Vagina (tissue), 2 donors: ENCODE results near the gene YDJC. TPM values are rescaled to one million over a fixed set of nuclear protein-coding genes. Genes with fewer than 3 reads are reported as not detected.
"Not testable (repeated sequence)": the region's sequence is repeated elsewhere in the genome, so short reads cannot be mapped to it uniquely, and the experiment has no call there.

Source experiments
- DNase-seq, 2 donors: peaks; one replicate each; pipeline ENCODE4 v3.0.0-alpha.2; 2017; ENCODE audit errors: extremely low spot score in 2 of 2
- H3K27ac ChIP-seq: fragments of 200-600 bp; sonication (generic); one replicate; pipeline ENCODE4 v1.5.1; 2019
- H3K27me3 ChIP-seq: fragments of 200-600 bp; sonication (generic); one replicate; pipeline ENCODE4 v1.5.1; 2019
- H3K36me3 ChIP-seq, 2 donors: fragments of 200-600 bp; sonication (generic); one replicate each; pipeline ENCODE4 v1.5.1; 2017 to 2019
- H3K4me1 ChIP-seq: fragments of 200-600 bp; sonication (generic); one replicate; pipeline ENCODE4 v1.5.1; 2019
- H3K4me3 ChIP-seq, 2 donors: fragments of 200-600 bp; sonication (generic); 1 replicate in 1 of 2; 2 replicates in 1 of 2; pipeline ENCODE4 v1.5.1; 2016 to 2019
- H3K9me3 ChIP-seq: fragments of 200-600 bp; sonication (generic); one replicate; pipeline ENCODE4 v1.5.1; 2019
- POLR2A ChIP-seq, 2 donors: fragments of 450-650 bp; IDR thresholded peaks; one replicate each; pipeline ENCODE4 v1.6.1; 2017; ENCODE audit warnings: antibody characterized with exemption in 2 of 2, mild to moderate bottlenecking in 2 of 2, moderate library complexity in 2 of 2
- POLR2AphosphoS5 ChIP-seq, 2 donors: sonication (generic); formaldehyde crosslinking; IDR thresholded peaks; one replicate each; pipeline ENCODE4 v1.9.0; 2017; ENCODE audit warnings: antibody characterized with exemption in 2 of 2, mild to moderate bottlenecking in 2 of 2, low read depth in 1 of 2; ENCODE audit not compliant: insufficient read depth in 1 of 2
- intact Hi-C: fragments of 100-400 bp; cut with DNase I; formaldehyde crosslinking; loops from one replicate; pipeline ENCODE4 v1.15.1; 2023
- total RNA-seq: library from RNA; depleted of rRNA; stranded (reverse); fragments of >200 nt; gene quantifications from one replicate; pipeline ENCODE4 v1.2.3, GENCODE V29; 2016
- TF ChIP-seq, protein P1 (sequence below), 3 experiments: fragments of 450-650 bp in 2 of 3; fragments of 200-600 bp in 1 of 3; sonication (generic) in 1 of 3; IDR thresholded peaks; one replicate each; pipeline ENCODE4 v1.5.1; 2017 to 2019; ENCODE audit warnings: antibody characterized with exemption in 3 of 3, mild to moderate bottlenecking in 2 of 3, moderate library complexity in 2 of 3

YDJC gene
- total RNA-seq, 1 donor from 2014 or later: 22.6 TPM

DNA sequence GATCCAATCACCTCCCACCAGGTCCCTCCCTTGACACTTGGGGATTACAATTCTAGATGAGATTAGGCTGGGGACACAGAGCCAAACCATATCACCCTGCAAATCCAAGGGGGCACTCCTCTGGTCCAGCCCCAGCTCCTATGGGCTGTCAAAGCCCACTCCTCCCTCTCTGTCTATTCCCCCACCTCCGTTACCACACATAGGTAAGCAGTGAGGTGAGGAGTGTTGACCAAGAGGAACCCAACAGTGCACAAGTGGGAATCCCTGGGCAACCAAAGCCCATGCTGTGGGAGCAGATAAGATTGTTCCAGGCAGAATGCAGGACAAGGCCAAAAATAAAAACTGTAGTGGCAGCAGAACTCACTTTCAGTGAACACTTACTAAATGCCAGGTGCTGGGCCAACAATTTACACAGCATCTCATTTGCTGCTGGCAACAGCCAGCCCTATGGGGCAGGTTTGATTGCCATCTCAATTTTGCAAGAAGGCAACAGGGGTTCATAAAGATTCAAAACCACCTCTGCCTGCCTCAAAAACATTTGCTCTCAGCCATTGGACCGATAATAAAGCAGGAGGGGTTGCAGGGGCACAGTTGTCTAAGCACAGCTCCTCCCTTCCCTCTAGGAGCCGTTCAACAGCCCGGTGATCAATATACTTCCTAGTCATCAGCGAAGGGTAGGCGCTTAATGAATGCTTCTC is 21.1 kb upstream of the YDJC start:
- Histone ChIP-seq H3K36me3 (no peaks in the 10 kb centered on the region), H3K27ac (no peak overlapping the region), H3K4me3 (peak overlapping the region; percentile 55 to 93), H3K9me3 (no peaks in the 10 kb centered on the region), H3K27me3 (no peaks in the 10 kb centered on the region), H3K4me1 (peaks cover 24% of the 10 kb centered on the region)
- intact Hi-C loops: no loop called here
- DNase-seq: no peak
- TF ChIP-seq POLR2AphosphoS5 (IDR thresholded peaks at IDR 0.05; ENCODE audit: insufficient read depth in 1 of 2, low read depth in 1 of 2) (no peak), POLR2A (IDR thresholded peaks at IDR 0.05) (no peak)
- TF ChIP-seq, protein P1, sequence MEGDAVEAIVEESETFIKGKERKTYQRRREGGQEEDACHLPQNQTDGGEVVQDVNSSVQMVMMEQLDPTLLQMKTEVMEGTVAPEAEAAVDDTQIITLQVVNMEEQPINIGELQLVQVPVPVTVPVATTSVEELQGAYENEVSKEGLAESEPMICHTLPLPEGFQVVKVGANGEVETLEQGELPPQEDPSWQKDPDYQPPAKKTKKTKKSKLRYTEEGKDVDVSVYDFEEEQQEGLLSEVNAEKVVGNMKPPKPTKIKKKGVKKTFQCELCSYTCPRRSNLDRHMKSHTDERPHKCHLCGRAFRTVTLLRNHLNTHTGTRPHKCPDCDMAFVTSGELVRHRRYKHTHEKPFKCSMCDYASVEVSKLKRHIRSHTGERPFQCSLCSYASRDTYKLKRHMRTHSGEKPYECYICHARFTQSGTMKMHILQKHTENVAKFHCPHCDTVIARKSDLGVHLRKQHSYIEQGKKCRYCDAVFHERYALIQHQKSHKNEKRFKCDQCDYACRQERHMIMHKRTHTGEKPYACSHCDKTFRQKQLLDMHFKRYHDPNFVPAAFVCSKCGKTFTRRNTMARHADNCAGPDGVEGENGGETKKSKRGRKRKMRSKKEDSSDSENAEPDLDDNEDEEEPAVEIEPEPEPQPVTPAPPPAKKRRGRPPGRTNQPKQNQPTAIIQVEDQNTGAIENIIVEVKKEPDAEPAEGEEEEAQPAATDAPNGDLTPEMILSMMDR (IDR thresholded peaks at IDR 0.05): no peak

DNA sequence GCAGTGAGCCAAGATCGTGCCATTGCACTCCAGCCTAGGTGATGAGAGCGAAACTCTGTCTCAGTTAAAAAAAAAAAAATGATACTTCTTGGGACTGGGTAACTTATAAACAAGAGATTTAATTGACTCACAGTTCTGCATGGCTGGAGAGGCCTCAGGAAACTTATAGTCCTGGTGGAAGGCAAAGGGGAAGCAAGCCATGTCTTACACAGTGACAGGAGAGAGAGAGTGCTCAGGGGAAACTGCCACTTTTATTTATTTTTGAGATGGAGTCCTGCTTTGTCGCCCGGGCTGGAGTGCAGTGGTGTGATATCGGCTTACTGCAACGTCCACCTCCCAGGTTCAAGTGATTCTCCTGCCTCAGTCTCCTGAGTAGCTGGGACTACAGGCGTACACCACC is 20.5 kb upstream of the YDJC start:
- Histone ChIP-seq H3K4me3 (no peak overlapping the region), H3K9me3 (no peaks in the 10 kb centered on the region), H3K27me3 (no peaks in the 10 kb centered on the region), H3K36me3 (no peaks in the 10 kb centered on the region), H3K4me1 (peaks cover 24% of the 10 kb centered on the region), H3K27ac (no peak overlapping the region)
- TF ChIP-seq POLR2A (IDR thresholded peaks at IDR 0.05): no peak
- TF ChIP-seq, protein P1 (IDR thresholded peaks at IDR 0.05): no peak
- no peak for TF ChIP-seq POLR2AphosphoS5 (IDR thresholded peaks at IDR 0.05; ENCODE audit: insufficient read depth in 1 of 2, low read depth in 1 of 2)
- no peak for DNase-seq
- intact Hi-C loops: no loop called here

DNA sequence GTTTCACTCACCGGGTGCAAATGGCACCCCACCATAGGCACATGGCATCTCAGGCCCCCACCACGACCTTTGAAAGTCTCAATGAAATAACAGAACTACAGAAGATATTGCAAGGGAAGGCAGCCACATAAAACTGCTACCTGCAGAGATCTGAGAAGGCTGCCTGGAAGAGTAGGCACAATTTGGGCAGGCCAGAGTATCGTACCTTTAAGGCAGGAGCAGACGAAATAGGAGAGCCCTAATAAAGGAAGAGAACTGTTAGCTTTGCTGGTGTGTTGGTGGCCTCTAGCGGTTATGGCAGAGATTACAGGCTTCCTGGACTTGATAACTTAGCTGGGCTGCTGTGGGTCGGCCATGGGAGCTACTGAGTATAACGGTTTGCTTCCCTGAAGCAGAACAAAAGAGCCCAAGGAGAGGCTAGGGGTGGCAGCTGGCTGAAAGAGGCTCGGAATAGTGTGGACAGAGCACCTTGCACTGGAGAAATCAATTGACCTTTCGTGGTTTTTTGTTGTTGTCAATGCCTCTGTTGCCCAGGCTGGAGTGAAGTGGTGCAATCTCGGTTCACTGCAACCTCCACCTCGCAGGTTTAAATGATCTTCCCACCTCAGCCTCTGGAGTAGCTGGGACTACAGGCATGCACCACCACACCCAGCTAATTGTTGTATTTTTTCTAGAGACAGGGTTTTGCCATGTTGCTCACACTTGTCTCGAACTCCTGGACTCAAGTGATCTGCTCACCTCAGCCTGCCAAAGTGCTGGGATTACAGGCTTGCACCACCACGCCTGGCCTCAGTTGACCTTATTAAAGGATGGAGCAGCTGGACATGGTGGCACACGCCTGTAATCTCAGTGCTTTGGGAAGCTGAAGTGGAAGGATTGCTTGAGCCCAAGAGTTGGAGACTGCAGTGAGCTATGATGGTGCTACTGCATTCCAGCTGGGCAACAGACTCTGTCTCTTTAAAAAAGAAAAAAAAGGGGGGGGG is 17.1 kb upstream of the YDJC start:
- intact Hi-C loops: no loop called here
- peaks cover 30% of the 10 kb centered on the region for H3K4me1 ChIP-seq
- no peaks in the 10 kb centered on the region for H3K9me3 ChIP-seq
- H3K27ac ChIP-seq: no peak overlapping the region
- no peaks in the 10 kb centered on the region for H3K27me3 ChIP-seq
- H3K4me3 ChIP-seq: no peak overlapping the region
- TF ChIP-seq POLR2AphosphoS5 (IDR thresholded peaks at IDR 0.05; ENCODE audit: insufficient read depth in 1 of 2, low read depth in 1 of 2) (no peak), POLR2A (IDR thresholded peaks at IDR 0.05) (no peak)
- TF ChIP-seq, protein P1 (IDR thresholded peaks at IDR 0.05): peak; percentile 78 to 88 (median 83)
- no peak for DNase-seq
- no peaks in the 10 kb centered on the region for H3K36me3 ChIP-seq

DNA sequence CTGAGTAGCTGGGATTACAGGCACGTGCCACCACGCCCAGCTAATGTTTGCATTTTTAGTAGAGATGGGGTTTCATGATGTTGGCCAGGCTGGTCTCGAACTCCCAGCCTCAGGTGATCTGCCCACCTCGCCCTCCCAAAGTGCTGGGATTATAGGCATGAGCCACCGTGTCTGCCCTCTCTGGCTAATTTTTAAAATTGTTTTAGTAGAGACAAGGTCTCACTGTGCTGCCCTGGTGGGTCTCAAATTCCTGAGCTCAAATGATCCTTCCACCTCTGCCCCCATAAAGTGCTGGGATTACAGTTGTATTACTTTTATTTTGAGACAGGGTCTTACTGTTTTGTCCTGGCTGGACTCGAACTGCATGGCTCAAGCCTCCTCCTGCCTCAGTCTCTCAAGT is 15.7 kb upstream of the YDJC start:
- not testable (repeated sequence) for H3K9me3 ChIP-seq

DNA sequence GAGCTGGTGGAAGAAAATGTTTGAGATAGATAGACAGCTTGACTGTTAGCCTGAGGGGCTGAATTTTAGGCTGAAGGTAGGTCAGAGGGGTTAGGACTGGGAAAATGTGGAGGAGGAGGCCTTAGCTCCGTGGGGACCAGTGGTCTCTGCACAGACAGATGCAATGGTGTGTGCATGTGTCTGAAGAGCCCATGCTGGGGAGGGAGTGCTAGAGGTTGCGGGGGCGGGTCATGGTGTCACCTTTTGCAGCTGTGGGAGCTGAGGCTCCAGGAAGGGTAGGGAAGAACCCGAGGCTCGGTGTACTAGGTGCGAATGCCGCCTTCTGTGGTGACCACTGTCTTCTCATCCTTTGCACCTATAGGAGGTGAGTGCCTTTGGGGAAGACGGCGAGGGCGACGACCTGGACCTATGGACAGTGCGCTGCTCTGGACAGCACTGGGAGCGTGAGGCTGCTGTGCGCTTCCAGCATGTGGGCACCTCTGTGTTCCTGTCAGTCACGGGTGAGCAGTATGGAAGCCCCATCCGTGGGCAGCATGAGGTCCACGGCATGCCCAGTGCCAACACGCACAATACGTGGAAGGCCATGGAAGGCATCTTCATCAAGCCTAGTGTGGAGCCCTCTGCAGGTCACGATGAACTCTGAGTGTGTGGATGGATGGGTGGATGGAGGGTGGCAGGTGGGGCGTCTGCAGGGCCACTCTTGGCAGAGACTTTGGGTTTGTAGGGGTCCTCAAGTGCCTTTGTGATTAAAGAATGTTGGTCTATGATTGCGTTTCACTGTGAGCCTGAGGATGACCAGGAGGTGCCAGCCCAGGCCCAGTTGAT is 13.9 kb upstream of the YDJC start:
- Histone ChIP-seq H3K4me1 (peaks cover 29% of the 10 kb centered on the region), H3K36me3 (no peaks in the 10 kb centered on the region), H3K27me3 (no peaks in the 10 kb centered on the region), H3K9me3 (no peaks in the 10 kb centered on the region), H3K4me3 (no peak overlapping the region), H3K27ac (no peak overlapping the region)
- intact Hi-C loops: no loop called here
- DNase-seq: no peak
- TF ChIP-seq POLR2AphosphoS5 (IDR thresholded peaks at IDR 0.05; ENCODE audit: insufficient read depth in 1 of 2, low read depth in 1 of 2) (no peak), POLR2A (IDR thresholded peaks at IDR 0.05) (no peak)
- TF ChIP-seq, protein P1 (IDR thresholded peaks at IDR 0.05): no peak

More for the DNA sequence above, 15.7 kb upstream of the YDJC start:
- DNase-seq, H3K36me3 ChIP-seq, intact Hi-C loops, H3K4me3 ChIP-seq, H3K27ac ChIP-seq, H3K27me3 ChIP-seq: not testable (repeated sequence)
- H3K4me1 ChIP-seq: peaks cover 29% of the 10 kb centered on the region
